Activated CD4-positive, alpha-beta T cell treated with anti-CD3 and anti-CD28 coated beads for 48 hours (primary cell): ENCODE results near the gene CSNK1E.
"Not testable (repeated sequence)": the region's sequence is repeated elsewhere in the genome, so short reads cannot be mapped to it uniquely, and the experiment has no call there.

Source experiments
- DNase-seq: peaks from one replicate; pipeline ENCODE4 v3.0.0-alpha.2; 2020

CSNK1E gene

DNA sequence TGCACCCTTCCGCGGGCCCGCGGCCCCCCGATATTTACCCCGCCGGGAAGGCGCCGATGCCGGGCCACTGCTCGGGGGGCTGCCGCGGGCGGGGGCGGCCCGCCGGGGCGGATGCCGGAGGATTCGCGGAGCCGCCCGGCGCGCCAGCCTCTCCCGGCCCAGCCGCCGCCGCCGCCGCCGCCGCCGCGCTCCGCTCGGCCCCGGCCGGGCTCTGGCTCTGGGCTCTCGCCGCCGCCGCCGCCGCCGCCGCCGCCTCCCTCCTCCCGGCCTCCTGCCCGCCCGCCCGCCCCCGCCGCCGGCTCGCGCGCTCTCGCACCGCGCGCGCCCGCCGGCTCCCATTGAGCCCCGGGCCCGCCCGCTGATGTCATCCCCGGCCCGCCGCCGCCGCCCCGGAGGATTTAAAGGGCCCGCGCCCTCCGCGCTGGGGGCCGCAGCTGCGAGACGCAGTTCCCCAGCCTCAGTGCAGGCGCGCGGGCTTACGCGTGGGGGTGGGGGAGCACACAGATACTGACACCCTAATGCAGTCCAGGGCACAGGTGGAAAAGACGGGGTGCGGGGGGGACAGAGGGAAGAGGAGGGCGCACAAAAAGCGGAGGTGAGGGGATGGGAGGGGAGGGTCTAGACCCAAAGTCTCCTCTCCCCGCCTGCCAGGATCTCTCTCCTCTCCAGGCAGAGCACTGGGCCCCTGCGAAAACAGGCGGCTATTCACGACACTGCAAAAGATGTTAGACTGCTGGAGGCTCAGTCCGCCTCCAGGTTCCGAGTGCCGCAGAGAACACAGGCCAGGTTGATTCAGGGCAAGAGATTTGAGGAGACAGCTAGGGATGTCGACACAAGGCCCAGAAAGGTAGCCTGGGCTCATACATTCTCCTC lies at the start of gene CSNK1E:
Gene CSNK1E (minus strand): TSS at position 312 of the 873 bp plus-strand sequence. CDS start 3,276 bp downstream, outside the sequence.
- peak; percentile 77 for DNase-seq

DNA sequence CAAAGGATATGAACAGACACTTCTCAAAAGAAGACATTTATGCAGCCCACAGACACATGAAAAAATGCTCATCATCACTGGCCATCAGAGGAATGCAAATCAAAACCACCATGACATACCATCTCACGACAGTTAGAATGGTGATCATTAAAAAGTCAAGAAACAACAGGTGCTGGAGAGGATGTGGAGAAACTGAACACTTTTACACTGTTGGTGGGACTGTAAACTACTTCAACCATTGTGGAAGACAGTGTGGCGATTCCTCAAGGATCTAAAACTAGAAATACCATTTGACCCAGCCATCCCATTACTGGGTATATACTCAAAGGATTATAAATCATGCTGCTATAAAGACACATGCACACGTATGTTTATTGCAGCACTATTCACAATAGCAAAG lies 48.6 kb upstream of the CSNK1E start:
- not testable (repeated sequence) for DNase-seq

- not testable (repeated sequence) for DNase-seq
These were observed 47.9 kb upstream of the CSNK1E start for GRCh38 chr22:38365174-38365573.

- DNase-seq: not testable (repeated sequence)
These were observed 43.3 kb upstream of the CSNK1E start for GRCh38 chr22:38360560-38360959.

DNA sequence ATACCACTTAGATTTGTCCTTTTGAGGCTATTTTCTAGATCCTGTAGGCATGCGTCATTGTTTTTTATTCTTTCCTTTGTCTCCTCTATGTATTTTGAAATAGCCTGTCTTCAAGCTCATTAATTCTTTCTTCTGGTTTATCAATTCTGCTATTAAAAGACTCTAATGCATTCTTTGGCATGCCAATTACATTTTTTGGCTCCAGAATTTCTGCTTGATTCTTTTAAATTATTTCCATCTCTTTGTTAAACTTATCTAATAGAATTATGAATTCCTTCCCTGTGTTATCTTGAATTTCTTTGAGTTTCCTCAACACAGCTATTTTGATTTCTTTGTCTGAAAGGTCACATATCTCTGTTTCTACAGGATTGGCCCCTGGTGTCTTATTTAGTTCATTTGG lies 42.6 kb upstream of the CSNK1E start:
- not testable (repeated sequence) for DNase-seq

- DNase-seq: not testable (repeated sequence)
These were observed 40.7 kb upstream of the CSNK1E start for GRCh38 chr22:38357971-38358370.

DNA sequence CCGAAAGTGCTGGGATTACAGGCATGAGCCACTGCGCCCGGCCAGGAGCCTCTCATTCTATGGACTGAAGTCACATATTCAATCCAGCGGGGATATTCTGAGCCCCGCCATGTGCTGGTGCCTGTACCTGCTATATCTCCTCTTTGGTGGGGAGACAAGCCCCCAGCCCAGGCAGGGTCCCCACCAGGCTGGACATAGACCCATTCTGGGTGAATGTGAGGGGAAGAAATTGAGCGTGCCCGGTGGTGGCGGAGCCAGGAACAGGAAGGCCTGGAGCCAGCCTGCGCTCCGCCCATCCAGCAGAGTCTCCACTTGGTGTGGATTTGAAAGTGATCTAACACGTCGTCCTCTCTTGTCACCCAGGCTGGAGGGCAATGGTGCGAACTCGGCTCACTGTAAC lies 38.0 kb upstream of the CSNK1E start:
- DNase-seq: no peak

DNA sequence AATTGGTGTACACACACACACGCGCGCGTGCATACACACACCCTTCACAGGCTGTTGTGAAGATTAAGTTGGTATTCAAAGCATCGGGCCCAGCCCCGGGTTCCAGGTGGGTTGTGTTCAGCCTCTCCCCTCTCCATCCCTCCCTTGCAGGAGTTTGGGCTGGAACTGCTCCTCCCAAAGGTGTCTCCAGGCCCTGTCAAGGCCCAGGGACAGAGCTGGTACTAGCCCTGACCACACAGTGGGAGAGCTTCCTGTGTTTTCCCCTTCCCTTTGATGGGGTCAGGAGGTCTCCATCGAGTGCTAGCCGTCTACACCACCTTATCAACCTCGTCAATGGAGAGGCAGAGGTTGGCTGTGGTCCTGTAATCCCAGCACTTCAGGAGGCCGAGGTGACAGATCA lies 36.5 kb upstream of the CSNK1E start:
- no peak for DNase-seq

DNA sequence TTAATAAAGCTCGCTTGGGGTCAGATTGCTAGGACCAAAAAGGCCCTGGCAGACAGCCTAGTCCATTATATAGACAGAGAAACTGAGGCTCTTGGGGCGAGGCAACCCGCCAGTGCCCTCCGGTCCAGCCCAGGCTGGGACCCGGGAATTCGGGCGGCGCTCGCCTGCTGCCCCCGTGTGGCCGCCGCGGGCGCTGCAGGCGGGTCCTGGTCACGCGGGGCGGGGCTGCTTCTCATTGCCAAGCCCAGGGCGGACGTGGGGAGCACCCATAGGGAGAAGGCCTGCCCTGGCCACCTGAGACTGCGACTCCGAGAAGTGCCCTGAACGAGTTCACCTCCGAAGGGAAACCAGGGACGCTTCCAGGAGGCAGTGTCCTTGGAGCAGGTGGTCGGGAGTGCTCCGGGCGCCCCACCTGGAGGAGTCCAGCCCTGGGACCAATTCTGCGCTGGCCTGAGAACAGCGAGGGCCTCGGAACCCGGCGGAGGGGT lies 36.0 kb upstream of the CSNK1E start:
- DNase-seq: peak; percentile 77

GRCh38 chr22:38352436-38352835 lies 35.2 kb upstream of the CSNK1E start:
- no peak for DNase-seq

GRCh38 chr22:38350444-38351359 lies 33.5 kb upstream of the CSNK1E start:
- no peak for DNase-seq

- DNase-seq: no peak
These were observed 31.7 kb upstream of the CSNK1E start for GRCh38 chr22:38348751-38349496.

GRCh38 chr22:38347944-38348750 lies 30.9 kb upstream of the CSNK1E start:
- DNase-seq: no peak

DNA sequence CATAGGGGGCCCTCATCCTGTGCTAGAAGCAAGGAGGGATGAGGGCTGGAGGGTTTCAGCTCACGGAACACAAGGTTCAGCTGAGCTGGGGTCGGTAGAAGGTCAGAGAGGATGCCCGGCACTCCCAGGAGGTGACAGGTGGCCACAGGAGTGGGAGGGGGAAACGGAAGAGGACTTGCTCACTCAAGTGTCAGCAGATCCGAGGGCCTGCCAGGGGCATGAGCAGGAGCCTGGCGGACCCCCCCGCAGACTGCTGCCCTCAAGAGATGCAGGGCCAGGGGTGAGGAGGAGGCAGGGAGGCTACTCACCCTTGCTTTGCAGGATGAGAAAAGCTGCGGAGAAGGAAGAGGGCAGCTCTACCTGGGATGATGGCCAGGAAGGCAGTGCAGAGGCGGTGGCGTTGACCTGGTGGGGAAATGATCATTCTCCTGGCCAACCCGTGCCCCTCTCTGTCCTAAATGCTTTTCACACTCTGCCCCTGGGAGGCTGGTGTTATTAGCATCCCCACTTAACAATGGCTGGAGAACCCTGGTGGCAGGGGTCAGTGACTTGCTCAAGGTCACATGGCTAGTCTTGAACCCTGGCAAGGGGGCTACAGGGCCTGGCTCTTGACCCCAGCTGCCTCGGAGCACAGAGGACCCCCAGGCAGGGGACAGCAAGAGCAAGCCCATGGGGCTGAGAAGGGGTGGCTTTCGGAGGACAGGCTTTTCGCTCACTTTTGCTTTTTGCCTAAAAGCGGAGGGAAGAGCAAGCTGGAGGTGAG lies 30.1 kb upstream of the CSNK1E start:
- no peak for DNase-seq

DNA sequence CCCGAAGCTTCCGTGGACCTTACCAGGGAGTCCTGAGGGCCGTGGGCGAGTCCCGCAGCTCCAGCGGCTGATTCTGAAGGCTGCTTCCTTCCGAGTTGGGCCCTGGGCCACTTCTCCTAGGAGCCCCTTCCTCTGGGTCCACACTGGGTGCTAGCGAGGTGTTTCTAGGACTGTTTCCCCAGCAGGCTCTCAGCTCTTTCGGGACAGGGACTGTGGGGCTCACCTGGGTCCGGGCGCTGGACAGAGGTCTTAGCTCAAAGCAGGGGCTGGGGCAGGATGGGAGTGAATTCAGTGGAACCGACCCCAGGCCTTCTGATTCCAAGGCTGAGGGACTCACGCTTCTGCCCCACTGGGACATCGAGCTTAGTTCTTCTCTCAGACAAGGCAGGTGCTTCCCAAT lies 29.3 kb upstream of the CSNK1E start:
- DNase-seq: no peak

DNA sequence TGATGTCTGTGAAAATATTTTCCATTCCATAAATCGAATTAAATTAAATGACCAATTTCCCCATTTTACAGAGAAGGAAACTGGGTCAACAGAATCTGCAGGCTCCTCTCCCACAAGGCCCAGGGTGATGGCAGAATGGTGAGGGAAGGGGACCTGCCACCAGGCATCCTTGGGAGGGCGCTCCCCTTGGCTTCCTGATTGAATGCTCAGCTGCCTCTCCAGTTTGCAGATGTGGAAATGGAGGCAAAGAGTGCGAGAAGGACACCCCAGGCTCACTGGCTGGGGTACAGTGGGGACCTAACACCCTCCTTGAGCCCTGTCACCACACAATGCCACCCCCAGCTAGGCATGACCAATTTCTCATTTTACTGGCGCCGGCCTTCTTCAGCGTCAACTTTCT lies 28.5 kb upstream of the CSNK1E start:
- no peak for DNase-seq

DNA sequence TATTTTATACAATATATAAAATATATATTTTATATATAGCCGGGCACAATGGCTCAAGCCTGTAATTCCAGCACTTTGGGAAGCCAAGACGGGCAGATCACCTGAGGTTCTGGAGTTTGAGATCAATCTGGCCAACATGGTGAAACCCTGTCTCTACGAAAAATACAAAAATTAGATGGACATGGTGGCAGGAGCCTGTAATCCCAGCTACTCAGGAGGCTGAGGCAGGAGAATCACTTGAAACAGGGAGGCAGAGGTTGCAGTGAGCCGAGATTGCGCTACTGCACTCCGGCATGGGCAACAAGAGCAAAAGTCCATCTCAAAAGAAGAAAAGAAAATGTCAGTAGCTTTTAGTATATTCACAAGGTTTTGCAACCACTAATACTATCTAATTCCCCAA lies 22.7 kb upstream of the CSNK1E start:
- DNase-seq: not testable (repeated sequence)

GRCh38 chr22:38338772-38339379 lies 21.6 kb upstream of the CSNK1E start:
- no peak for DNase-seq

- DNase-seq: no peak
These were observed 19.5 kb upstream of the CSNK1E start for GRCh38 chr22:38336699-38337098.

DNA sequence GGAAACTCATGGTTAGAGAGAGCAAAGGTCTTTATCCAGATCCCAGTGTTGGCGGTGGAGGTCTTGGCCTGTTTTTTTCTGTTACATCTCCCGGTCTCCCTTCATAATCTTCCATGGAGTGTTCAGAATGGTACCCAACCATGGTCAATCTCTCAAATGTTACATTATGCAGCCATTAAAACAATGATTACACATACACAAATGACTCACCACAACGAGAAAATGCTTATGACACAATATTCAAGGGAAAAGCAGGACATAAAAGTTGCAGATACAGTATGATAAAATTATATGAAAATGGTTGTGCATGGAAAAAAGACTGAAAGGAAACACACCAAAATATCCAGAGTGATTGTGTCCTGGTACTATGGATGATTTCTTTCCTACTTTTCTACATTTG lies 17.8 kb upstream of the CSNK1E start:
- no peak for DNase-seq

GRCh38 chr22:38327805-38328204 lies 10.6 kb upstream of the CSNK1E start:
- DNase-seq: no peak
